ENCODE measurements around the gene BRIX1. TPM values are rescaled to one million over a fixed set of nuclear protein-coding genes. Genes with fewer than 3 reads are reported as not detected.

Gene BRIX1
- total and polyA plus RNA-seq, 2 of the 13 experiments (the other 11 are each of a cell fraction or from before 2014, with no cell fraction given): 23.6 to 78.4 TPM

DNA sequence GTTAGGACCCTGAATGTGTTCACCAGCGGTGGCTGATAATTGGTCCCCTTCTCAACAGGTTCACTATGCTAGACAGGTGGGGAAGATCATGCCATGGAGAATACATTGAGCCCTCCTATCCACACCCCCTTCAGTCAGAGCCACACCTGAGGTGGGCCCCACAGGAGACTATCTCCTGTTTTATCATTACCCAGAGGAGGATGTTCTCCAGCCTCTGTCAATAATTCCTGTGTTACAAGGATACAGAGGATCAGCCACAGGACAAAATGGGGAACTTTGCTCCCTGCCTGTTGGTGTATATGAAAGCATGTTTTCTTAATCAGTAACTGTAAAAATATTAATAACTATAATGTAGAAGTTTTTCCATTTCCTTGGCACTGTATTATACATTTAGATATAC, 26.1 kb upstream of the BRIX1 start (continued):
- TF ChIP-seq, protein P1, sequence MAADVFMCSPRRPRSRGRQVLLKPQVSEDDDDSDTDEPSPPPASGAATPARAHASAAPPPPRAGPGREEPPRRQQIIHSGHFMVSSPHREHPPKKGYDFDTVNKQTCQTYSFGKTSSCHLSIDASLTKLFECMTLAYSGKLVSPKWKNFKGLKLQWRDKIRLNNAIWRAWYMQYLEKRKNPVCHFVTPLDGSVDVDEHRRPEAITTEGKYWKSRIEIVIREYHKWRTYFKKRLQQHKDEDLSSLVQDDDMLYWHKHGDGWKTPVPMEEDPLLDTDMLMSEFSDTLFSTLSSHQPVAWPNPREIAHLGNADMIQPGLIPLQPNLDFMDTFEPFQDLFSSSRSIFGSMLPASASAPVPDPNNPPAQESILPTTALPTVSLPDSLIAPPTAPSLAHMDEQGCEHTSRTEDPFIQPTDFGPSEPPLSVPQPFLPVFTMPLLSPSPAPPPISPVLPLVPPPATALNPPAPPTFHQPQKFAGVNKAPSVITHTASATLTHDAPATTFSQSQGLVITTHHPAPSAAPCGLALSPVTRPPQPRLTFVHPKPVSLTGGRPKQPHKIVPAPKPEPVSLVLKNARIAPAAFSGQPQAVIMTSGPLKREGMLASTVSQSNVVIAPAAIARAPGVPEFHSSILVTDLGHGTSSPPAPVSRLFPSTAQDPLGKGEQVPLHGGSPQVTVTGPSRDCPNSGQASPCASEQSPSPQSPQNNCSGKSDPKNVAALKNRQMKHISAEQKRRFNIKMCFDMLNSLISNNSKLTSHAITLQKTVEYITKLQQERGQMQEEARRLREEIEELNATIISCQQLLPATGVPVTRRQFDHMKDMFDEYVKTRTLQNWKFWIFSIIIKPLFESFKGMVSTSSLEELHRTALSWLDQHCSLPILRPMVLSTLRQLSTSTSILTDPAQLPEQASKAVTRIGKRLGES (CRISPR knock-in tag; IDR thresholded peaks at IDR 0.05; ENCODE audit: borderline replicate concordance): no peak
- TF ChIP-seq FOSL2 (CRISPR knock-in tag; IDR thresholded peaks at IDR 0.05) (0 out of 2 replicates have a peak, but pooled peaks have one; percentile 27), NFYC (CRISPR knock-in tag; IDR thresholded peaks at IDR 0.05) (no peak), MBNL3 (CRISPR knock-in tag; conservative IDR thresholded peaks at IDR 0.05) (no peak), DPF2 (CRISPR knock-in tag; IDR thresholded peaks at IDR 0.05; ENCODE audit: borderline replicate concordance, low read depth) (peak; percentile 86), CHD2 (IDR thresholded peaks at IDR 0.05; ENCODE audit: low read depth, low read length) (no peak), ZNF256 (CRISPR knock-in tag; conservative IDR thresholded peaks at IDR 0.05) (no peak), MAF1 (CRISPR knock-in tag; IDR thresholded peaks at IDR 0.05; ENCODE audit: borderline replicate concordance) (no peak), PHF21A (CRISPR knock-in tag; IDR thresholded peaks at IDR 0.05) (peak; percentile 39; the same call in 1 of the 2 replicates), GTF3A (CRISPR knock-in tag; conservative IDR thresholded peaks at IDR 0.05) (no peak), ZNF143 (CRISPR knock-in tag; IDR thresholded peaks at IDR 0.05) (no peak), ZNF124 (CRISPR knock-in tag; IDR thresholded peaks at IDR 0.05) (no peak), FOXP1 (IDR thresholded peaks at IDR 0.05) (no peak), FOXP1 (CRISPR knock-in tag; IDR thresholded peaks at IDR 0.05) (peak; percentile 62; the same call in 1 of the 2 replicates), CBFB (CRISPR knock-in tag; IDR thresholded peaks at IDR 0.05) (no peak)
- TF ChIP-seq, protein P2, sequence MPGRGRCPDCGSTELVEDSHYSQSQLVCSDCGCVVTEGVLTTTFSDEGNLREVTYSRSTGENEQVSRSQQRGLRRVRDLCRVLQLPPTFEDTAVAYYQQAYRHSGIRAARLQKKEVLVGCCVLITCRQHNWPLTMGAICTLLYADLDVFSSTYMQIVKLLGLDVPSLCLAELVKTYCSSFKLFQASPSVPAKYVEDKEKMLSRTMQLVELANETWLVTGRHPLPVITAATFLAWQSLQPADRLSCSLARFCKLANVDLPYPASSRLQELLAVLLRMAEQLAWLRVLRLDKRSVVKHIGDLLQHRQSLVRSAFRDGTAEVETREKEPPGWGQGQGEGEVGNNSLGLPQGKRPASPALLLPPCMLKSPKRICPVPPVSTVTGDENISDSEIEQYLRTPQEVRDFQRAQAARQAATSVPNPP (CRISPR knock-in tag; IDR thresholded peaks at IDR 0.05): no peak
- TF ChIP-seq, protein P3, sequence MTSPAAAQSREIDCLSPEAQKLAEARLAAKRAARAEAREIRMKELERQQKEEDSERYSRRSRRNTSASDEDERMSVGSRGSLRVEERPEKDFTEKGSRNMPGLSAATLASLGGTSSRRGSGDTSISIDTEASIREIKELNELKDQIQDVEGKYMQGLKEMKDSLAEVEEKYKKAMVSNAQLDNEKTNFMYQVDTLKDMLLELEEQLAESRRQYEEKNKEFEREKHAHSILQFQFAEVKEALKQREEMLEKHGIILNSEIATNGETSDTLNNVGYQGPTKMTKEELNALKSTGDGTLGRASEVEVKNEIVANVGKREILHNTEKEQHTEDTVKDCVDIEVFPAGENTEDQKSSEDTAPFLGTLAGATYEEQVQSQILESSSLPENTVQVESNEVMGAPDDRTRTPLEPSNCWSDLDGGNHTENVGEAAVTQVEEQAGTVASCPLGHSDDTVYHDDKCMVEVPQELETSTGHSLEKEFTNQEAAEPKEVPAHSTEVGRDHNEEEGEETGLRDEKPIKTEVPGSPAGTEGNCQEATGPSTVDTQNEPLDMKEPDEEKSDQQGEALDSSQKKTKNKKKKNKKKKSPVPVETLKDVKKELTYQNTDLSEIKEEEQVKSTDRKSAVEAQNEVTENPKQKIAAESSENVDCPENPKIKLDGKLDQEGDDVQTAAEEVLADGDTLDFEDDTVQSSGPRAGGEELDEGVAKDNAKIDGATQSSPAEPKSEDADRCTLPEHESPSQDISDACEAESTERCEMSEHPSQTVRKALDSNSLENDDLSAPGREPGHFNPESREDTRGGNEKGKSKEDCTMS (CRISPR knock-in tag; conservative IDR thresholded peaks at IDR 0.05): no peak
- TF ChIP-seq, protein P4, sequence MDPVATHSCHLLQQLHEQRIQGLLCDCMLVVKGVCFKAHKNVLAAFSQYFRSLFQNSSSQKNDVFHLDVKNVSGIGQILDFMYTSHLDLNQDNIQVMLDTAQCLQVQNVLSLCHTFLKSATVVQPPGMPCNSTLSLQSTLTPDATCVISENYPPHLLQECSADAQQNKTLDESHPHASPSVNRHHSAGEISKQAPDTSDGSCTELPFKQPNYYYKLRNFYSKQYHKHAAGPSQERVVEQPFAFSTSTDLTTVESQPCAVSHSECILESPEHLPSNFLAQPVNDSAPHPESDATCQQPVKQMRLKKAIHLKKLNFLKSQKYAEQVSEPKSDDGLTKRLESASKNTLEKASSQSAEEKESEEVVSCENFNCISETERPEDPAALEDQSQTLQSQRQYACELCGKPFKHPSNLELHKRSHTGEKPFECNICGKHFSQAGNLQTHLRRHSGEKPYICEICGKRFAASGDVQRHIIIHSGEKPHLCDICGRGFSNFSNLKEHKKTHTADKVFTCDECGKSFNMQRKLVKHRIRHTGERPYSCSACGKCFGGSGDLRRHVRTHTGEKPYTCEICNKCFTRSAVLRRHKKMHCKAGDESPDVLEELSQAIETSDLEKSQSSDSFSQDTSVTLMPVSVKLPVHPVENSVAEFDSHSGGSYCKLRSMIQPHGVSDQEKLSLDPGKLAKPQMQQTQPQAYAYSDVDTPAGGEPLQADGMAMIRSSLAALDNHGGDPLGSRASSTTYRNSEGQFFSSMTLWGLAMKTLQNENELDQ (CRISPR knock-in tag; IDR thresholded peaks at IDR 0.05; ENCODE audit: borderline replicate concordance): no peak
- TF ChIP-seq, protein P5, sequence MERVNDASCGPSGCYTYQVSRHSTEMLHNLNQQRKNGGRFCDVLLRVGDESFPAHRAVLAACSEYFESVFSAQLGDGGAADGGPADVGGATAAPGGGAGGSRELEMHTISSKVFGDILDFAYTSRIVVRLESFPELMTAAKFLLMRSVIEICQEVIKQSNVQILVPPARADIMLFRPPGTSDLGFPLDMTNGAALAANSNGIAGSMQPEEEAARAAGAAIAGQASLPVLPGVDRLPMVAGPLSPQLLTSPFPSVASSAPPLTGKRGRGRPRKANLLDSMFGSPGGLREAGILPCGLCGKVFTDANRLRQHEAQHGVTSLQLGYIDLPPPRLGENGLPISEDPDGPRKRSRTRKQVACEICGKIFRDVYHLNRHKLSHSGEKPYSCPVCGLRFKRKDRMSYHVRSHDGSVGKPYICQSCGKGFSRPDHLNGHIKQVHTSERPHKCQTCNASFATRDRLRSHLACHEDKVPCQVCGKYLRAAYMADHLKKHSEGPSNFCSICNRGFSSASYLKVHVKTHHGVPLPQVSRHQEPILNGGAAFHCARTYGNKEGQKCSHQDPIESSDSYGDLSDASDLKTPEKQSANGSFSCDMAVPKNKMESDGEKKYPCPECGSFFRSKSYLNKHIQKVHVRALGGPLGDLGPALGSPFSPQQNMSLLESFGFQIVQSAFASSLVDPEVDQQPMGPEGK (CRISPR knock-in tag; IDR thresholded peaks at IDR 0.05): peak; percentile 56
- TF ChIP-seq, protein P6, sequence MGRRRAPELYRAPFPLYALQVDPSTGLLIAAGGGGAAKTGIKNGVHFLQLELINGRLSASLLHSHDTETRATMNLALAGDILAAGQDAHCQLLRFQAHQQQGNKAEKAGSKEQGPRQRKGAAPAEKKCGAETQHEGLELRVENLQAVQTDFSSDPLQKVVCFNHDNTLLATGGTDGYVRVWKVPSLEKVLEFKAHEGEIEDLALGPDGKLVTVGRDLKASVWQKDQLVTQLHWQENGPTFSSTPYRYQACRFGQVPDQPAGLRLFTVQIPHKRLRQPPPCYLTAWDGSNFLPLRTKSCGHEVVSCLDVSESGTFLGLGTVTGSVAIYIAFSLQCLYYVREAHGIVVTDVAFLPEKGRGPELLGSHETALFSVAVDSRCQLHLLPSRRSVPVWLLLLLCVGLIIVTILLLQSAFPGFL (CRISPR knock-in tag; IDR thresholded peaks at IDR 0.05): no peak

Data from HepG2 (cell line).